Astrocyte (in vitro differentiated cells and primary cell): ENCODE results near the gene NKD1.

Source experiments
- EZH2 ChIP-seq: IDR thresholded peaks from 2 replicates; pipeline ENCODE4 v1.6.1; 2012; ENCODE audit warnings: mild to moderate bottlenecking, low read length, inconsistent platforms; ENCODE audit not compliant: insufficient read depth
- TF ChIP-seq, protein P1 (sequence below): IDR thresholded peaks from 2 replicates; pipeline ENCODE4 v1.5.1; 2011; ENCODE audit warnings: low read depth, mild to moderate bottlenecking, inconsistent platforms, low read length, moderate library complexity; ENCODE audit not compliant: insufficient read depth

DNA sequence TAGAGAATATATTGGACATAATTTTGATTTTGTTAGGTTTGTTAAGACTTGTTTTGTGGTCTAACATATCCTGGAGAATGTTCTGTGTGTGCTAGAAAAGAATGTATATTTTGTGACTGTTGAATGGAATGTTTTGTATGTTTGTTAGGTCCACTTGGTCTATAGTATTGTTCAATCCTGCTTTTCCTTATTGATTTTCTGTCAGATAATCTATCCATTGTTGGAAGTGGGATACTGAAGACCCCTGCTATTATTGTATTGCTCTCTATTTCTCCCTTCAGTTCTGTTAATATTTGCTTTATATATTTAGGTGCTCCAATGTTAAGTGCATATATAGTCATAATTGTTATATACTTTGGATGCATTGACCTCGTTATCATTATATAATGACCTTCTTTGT, 33.0 kb upstream of the NKD1 start:
- TF ChIP-seq EZH2, result no peak
- TF ChIP-seq, protein P1, sequence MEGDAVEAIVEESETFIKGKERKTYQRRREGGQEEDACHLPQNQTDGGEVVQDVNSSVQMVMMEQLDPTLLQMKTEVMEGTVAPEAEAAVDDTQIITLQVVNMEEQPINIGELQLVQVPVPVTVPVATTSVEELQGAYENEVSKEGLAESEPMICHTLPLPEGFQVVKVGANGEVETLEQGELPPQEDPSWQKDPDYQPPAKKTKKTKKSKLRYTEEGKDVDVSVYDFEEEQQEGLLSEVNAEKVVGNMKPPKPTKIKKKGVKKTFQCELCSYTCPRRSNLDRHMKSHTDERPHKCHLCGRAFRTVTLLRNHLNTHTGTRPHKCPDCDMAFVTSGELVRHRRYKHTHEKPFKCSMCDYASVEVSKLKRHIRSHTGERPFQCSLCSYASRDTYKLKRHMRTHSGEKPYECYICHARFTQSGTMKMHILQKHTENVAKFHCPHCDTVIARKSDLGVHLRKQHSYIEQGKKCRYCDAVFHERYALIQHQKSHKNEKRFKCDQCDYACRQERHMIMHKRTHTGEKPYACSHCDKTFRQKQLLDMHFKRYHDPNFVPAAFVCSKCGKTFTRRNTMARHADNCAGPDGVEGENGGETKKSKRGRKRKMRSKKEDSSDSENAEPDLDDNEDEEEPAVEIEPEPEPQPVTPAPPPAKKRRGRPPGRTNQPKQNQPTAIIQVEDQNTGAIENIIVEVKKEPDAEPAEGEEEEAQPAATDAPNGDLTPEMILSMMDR, result no peak
